Skeletal muscle tissue (tissue), 4 donors: ENCODE results near the gene RPL12. TPM values are rescaled to one million over a fixed set of nuclear protein-coding genes. Genes with fewer than 3 reads are reported as not detected.

ENCODE experiments used
- H3K27ac ChIP-seq: one replicate; pipeline ENCODE4 v1.7.0; 2013; ENCODE audit warnings: mild to moderate bottlenecking, low read depth, low read length, inconsistent platforms
- H3K27me3 ChIP-seq, 3 donors: one replicate each; pipeline ENCODE4 v1.7.0; 2013; ENCODE audit warnings: low read length in 3 of 3; ENCODE audit not compliant: control insufficient read depth in 3 of 3, insufficient read depth in 3 of 3
- H3K36me3 ChIP-seq, 3 donors: one replicate each; pipeline ENCODE4 v1.7.0; 2013; ENCODE audit warnings: low read length in 3 of 3; ENCODE audit not compliant: control insufficient read depth in 3 of 3, insufficient read depth in 3 of 3
- H3K4me1 ChIP-seq, 3 donors: one replicate each; pipeline ENCODE4 v1.7.0; 2013; ENCODE audit warnings: low read length in 3 of 3, mild to moderate bottlenecking in 3 of 3; ENCODE audit not compliant: control insufficient read depth in 3 of 3, insufficient read depth in 3 of 3
- H3K4me3 ChIP-seq, 3 donors: one replicate each; pipeline ENCODE4 v1.7.0; 2013; ENCODE audit warnings: low read length in 3 of 3
- H3K9ac ChIP-seq, 3 donors: one replicate each; pipeline ENCODE4 v1.7.0; 2013; ENCODE audit warnings: low read length in 3 of 3, mild to moderate bottlenecking in 3 of 3, moderate library complexity in 2 of 3, low read depth in 1 of 3
- H3K9me3 ChIP-seq, 3 donors: one replicate each; pipeline ENCODE4 v1.7.0; 2013; ENCODE audit warnings: low read length in 3 of 3; ENCODE audit not compliant: control insufficient read depth in 3 of 3
- total RNA-seq: library from RNA; depleted of rRNA; stranded (reverse); fragments of >200 nt; gene quantifications from one replicate; pipeline ENCODE4 v1.2.3, GENCODE V29; 2014
- donor health status: Osteomylitis.

Gene RPL12
- total RNA-seq, 1 donor from 2014 or later, result 1,305 TPM

- no peaks in the 10 kb centered on the region for H3K9me3 ChIP-seq
- H3K9ac ChIP-seq, result no peak overlapping the region
- H3K4me3 ChIP-seq, result no peak overlapping the region
- peaks cover 12 to 20% (median 14%) of the 10 kb centered on the region in 3 donors for H3K4me1 ChIP-seq
- H3K36me3 ChIP-seq, result peaks cover 67 to 76% (median 73%) of the 10 kb centered on the region in 3 donors
- H3K27ac ChIP-seq, result no peak overlapping the region
- H3K27me3 ChIP-seq, result no peaks in the 10 kb centered on the region
Observed at GRCh38 chr9:127444921-127445850, 6.0 kb downstream of the RPL12 start.

GRCh38 chr9:127444283-127444920, 6.8 kb downstream of the RPL12 start:
- H3K27me3 ChIP-seq, result no peaks in the 10 kb centered on the region
- H3K9ac ChIP-seq, result no peak overlapping the region
- H3K4me3 ChIP-seq, result no peak overlapping the region
- peaks cover 4 to 12% (median 6%) of the 10 kb centered on the region in 3 donors for H3K4me1 ChIP-seq
- H3K27ac ChIP-seq, result no peak overlapping the region
- no peaks in the 10 kb centered on the region for H3K9me3 ChIP-seq
- peaks cover 69 to 76% (median 70%) of the 10 kb centered on the region in 3 donors for H3K36me3 ChIP-seq

DNA sequence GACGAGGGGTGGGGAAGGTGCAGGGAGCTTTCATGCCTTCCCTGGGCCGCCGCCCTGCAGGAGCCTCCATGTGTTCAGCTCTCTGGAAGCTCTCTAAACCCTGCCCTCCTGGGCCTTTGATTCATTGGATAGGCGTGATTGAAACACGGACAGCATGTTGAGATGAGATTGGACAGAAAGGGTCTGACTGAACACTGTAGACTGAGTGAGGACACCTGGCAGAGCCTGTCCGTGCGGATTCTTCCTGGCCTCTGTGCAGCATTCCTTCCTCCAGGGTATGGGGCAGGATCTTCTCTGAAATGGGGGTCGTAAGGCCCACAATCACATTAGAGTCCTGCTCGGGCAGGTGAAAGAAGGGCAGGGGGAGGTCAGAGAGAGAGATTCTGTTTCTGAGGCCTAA, 12.8 kb downstream of the RPL12 start:
- Histone ChIP-seq H3K4me3 (no peak overlapping the region), H3K27ac (no peak overlapping the region), H3K36me3 (peaks cover 74 to 76% (median 75%) of the 10 kb centered on the region in 3 donors), H3K4me1 (no peaks in the 10 kb centered on the region), H3K9ac (no peak overlapping the region), H3K27me3 (no peaks in the 10 kb centered on the region), H3K9me3 (no peaks in the 10 kb centered on the region)

DNA sequence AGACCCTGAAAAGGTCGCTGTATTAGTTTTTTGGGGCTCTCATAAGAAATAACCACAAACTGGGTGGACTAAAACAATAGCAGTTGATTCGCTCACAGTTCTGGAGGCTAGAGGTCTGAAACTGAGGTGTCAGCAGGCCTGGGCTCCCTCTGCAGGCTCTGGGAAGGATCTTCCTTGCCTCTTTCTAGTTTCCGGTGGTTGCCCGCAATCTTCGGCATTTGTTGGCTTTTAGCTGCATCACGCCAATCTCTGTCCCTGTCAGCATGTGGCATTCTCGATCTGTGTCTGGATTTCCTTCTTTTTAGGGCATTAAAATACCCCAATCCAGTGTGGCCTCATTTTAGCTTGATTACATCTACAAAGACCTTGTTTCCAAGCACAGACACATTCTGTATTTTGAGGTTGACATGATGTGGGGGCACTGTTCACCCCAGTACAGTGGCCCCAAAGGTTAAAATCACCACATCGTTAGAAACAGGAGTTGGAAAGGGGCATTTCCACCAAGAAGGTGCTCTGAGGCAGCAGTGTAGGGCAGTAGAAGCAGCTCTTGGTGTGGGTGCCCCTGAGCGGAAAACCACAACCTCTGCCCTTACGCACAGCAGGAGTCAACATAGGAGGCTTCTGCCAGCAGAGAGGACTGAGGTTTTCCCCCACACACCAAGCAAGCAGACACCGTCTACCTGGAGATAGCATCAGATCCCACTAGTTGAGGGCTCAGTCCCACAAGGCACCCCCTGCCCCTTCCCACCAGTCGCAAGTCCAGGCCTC, 13.5 kb downstream of the RPL12 start:
- Histone ChIP-seq H3K27me3 (no peaks in the 10 kb centered on the region), H3K9ac (no peak overlapping the region), H3K27ac (no peak overlapping the region), H3K36me3 (peaks cover 76 to 77% (median 77%) of the 10 kb centered on the region in 3 donors), H3K9me3 (no peaks in the 10 kb centered on the region), H3K4me1 (no peaks in the 10 kb centered on the region), H3K4me3 (no peak overlapping the region)

DNA sequence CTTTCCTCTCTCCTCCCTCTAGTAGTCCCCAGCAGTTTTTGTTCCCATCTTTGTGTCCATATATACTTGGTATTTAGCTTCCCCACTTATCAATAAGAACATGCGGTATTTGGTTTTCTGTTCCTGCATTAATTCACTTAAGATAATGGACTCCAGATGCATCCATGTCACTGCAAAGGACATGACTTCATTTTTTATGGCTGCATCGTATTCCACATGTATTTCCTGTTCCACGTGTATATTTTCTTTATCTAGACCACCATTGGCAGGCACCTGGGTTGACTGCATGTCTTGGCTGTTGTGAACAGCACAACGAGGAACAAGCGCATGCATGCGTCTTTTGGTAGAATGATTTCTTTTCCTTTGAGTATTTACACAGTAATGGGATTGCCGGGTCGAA, 20.8 kb downstream of the RPL12 start:
- Histone ChIP-seq H3K27ac (no peak overlapping the region), H3K9ac (no peak overlapping the region), H3K4me1 (peaks cover 9 to 16% (median 11%) of the 10 kb centered on the region in 3 donors), H3K9me3 (no peaks in the 10 kb centered on the region), H3K27me3 (no peaks in the 10 kb centered on the region), H3K4me3 (no peak overlapping the region), H3K36me3 (peaks cover 39 to 45% (median 39%) of the 10 kb centered on the region in 3 donors)

DNA sequence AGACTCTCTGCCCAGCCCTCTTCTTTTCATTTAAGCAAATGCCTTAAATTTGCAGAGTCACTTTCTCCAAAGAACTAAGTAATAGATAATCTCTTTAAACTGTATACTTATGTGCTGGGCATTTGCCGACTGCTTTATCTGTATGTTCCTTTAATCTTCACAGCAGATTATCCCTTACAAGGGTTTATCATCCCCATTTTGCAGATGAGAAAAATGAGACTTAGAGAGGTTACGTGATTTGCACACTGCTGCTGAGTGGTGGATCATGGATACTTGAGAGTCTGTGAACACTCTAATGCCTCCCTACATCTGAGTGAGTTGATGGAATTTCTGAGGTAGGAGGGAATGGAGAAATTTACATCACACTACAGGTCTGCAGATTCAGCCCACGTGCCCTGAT, 22.9 kb downstream of the RPL12 start:
- Histone ChIP-seq H3K9ac (no peak overlapping the region), H3K4me3 (no peak overlapping the region), H3K27me3 (no peaks in the 10 kb centered on the region), H3K4me1 (peaks cover 15 to 27% (median 22%) of the 10 kb centered on the region in 3 donors), H3K9me3 (no peaks in the 10 kb centered on the region), H3K27ac (no peak overlapping the region), H3K36me3 (peaks cover 21 to 24% (median 21%) of the 10 kb centered on the region in 3 donors)

GRCh38 chr9:127426756-127427155, 24.4 kb downstream of the RPL12 start:
- peak overlapping the region in 1 of 3 donors; percentile 4 for H3K4me3 ChIP-seq
- no peak overlapping the region for H3K9ac ChIP-seq
- H3K4me1 ChIP-seq, result peaks cover 22 to 42% (median 26%) of the 10 kb centered on the region in 3 donors
- peaks cover 16 to 19% (median 18%) of the 10 kb centered on the region in 3 donors for H3K36me3 ChIP-seq
- H3K27me3 ChIP-seq, result no peaks in the 10 kb centered on the region
- H3K27ac ChIP-seq, result peak overlapping the region; percentile 93
- no peaks in the 10 kb centered on the region for H3K9me3 ChIP-seq

GRCh38 chr9:127424676-127424999, 26.6 kb downstream of the RPL12 start:
- Histone ChIP-seq H3K27ac (peak overlapping the region; percentile 93), H3K4me3 (peak overlapping the region; percentile 93 to 98 (median 96)), H3K9ac (peak overlapping the region; percentile 96 to 99 (median 97)), H3K4me1 (peaks cover 22 to 46% (median 28%) of the 10 kb centered on the region in 3 donors), H3K27me3 (no peaks in the 10 kb centered on the region), H3K36me3 (peaks cover 7 to 10% (median 9%) of the 10 kb centered on the region in 3 donors), H3K9me3 (no peaks in the 10 kb centered on the region)

DNA sequence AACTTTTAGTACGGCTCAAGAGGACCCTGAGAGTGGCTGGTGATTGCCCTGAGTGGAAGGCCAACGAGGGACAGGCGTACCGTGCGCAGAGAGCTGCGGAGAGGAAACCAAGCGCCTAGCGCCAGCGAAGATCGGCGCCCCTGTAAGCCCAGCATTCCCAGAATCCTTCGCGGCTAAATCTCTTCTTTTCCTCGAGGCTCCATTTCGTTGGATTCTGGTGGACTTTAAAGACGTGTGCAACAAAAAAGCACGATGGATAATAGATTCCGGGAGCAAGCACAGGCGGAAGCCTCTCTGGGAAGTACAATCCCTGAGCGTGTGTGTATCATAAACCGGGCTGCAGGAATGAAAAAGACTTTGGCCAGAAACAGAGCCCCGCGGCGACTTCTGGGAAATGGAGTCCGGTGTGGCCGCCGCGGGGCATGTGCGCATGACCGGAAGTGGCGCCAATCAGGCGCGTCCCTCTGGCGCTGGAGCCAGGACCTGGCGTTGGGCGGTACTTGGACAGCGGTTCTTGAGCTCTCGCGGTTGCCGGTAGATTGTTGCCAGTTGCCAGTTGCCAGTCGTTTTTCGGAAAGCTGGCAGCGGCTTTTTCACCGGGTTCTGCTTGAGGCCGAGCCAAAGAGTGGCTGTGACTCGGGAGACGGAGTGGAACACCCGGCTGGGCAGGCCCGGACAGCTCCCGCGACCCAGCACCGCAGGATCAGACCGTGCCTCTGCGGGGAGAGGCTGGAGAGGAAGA, 27.1 kb downstream of the RPL12 start, which contains the start of gene ZNF79:
ZNF79 (plus strand) TSS at position 449 of the 742 bp plus-strand sequence. CDS start 406 bp downstream, outside the sequence.
- H3K9me3 ChIP-seq, result no peaks in the 10 kb centered on the region
- no peaks in the 10 kb centered on the region for H3K27me3 ChIP-seq
- peak within 1 kb of the TSS; percentile 96 to 99 (median 97) for H3K9ac ChIP-seq
- H3K36me3 ChIP-seq, result peaks cover 5 to 7% (median 7%) of the 10 kb centered on the region in 3 donors
- peaks cover 22 to 46% (median 28%) of the 10 kb centered on the region in 3 donors for H3K4me1 ChIP-seq
- peak within 1 kb of the TSS; percentile 93 for H3K27ac ChIP-seq
- H3K4me3 ChIP-seq, result peak within 1 kb of the TSS; percentile 93 to 98 (median 96)
